A673 (cell line): Measurements from ENCODE around the gene CDC42EP4. TPM values are rescaled to one million over a fixed set of nuclear protein-coding genes. Genes with fewer than 3 reads are reported as not detected.

ENCODE experiments used
- BruUV-seq: library from RNA; stranded (reverse); fragments of 400-500 nt; replicated peaks from 2 replicates; lab custom pipeline; 2021; lab: Mats Ljungman, UMichigan
- CTCF ChIA-PET: fragments of 300-600 bp; sonication (Branson Sonifier 250); formaldehyde crosslinking; loops from one replicate; lab custom pipeline; 2022; ENCODE audit warnings: antibody characterized with exemption; lab: Charles Lee
- POLR2A ChIA-PET: fragments of 300-600 bp; sonication (Branson Sonifier 250); formaldehyde crosslinking; loops from one replicate; lab custom pipeline; 2022; ENCODE audit warnings: antibody characterized with exemption; ENCODE audit not compliant: low non-redundant PET; lab: Charles Lee
- DNase-seq: peaks from one replicate; pipeline ENCODE4 v3.0.0-alpha.2; 2015; ENCODE audit warnings: low spot score
- H3K27ac ChIP-seq: fragments of 200-600 bp; sonication (generic); 2 replicates; pipeline ENCODE4 v1.5.1; 2016; ENCODE audit warnings: mixed run types, low read depth, mild to moderate bottlenecking, mixed read lengths, antibody characterized with exemption, low read length; ENCODE audit not compliant: poor library complexity, severe bottlenecking
- H3K27me3 ChIP-seq: fragments of 200-600 bp; sonication (generic); replicated peaks from 2 replicates; pipeline ENCODE4 v1.6.1; 2017; ENCODE audit warnings: mixed run types, low read depth, mild to moderate bottlenecking, mixed read lengths, antibody characterized with exemption, low read length; ENCODE audit not compliant: insufficient read depth, poor library complexity
- H3K36me3 ChIP-seq: fragments of 200-600 bp; sonication (generic); 2 replicates; pipeline ENCODE4 v1.6.1; 2016; ENCODE audit warnings: mixed run types, mild to moderate bottlenecking, mixed read lengths, antibody characterized with exemption, low read length; ENCODE audit not compliant: insufficient read depth, poor library complexity, severe bottlenecking
- H3K4me1 ChIP-seq: fragments of 200-600 bp; sonication (generic); 2 replicates; pipeline ENCODE4 v1.6.1; 2017; ENCODE audit warnings: mixed run types, mild to moderate bottlenecking, mixed read lengths, antibody characterized with exemption, low read length; ENCODE audit not compliant: insufficient read depth, poor library complexity, severe bottlenecking
- H3K4me3 ChIP-seq: fragments of 200-600 bp; sonication (generic); 2 replicates; pipeline ENCODE4 v1.5.1; 2016; ENCODE audit warnings: low read depth, mixed run types, mild to moderate bottlenecking, mixed read lengths, low read length; ENCODE audit not compliant: poor library complexity, severe bottlenecking
- H3K9me3 ChIP-seq: fragments of 200-600 bp; sonication (generic); 2 replicates; pipeline ENCODE4 v1.6.1; 2016; ENCODE audit warnings: mixed run types, low read depth, mild to moderate bottlenecking, mixed read lengths, antibody characterized with exemption, low read length; ENCODE audit not compliant: poor library complexity, severe bottlenecking
- CTCF ChIP-seq: fragments of 300-800, 200-600 bp; sonication (generic); conservative IDR thresholded peaks from 2 replicates; pipeline ENCODE4 v1.5.1; 2017; ENCODE audit warnings: low read depth, mild to moderate bottlenecking, antibody characterized with exemption, low read length, moderate library complexity, mixed read lengths
- EZH2 ChIP-seq: fragments of 200-600 bp; sonication (generic); IDR thresholded peaks from 2 replicates; pipeline ENCODE4 v1.6.1; 2017; ENCODE audit warnings: borderline replicate concordance, low read depth, mild to moderate bottlenecking, mixed read lengths, antibody characterized with exemption, low read length; ENCODE audit not compliant: poor library complexity, severe bottlenecking
- intact Hi-C: fragments of 100-400 bp; cut with micrococcal nuclease; formaldehyde crosslinking; loops from one replicate; pipeline ENCODE4 v1.10.0; 2022; ENCODE audit not compliant: unreplicated experiment
- total RNA-seq: library from RNA; stranded (reverse); gene quantifications from 2 replicates; pipeline ENCODE4 v1.2.3, GENCODE V29; 2021

CDC42EP4 gene
- total RNA-seq, 1 experiment from 2014 or later: 37.5 TPM

- Histone ChIP-seq H3K27me3 (no peaks in the 10 kb centered on the region), H3K27ac (no peak overlapping the region), H3K36me3 (no peaks in the 10 kb centered on the region), H3K4me1 (no peaks in the 10 kb centered on the region), H3K4me3 (no peak overlapping the region), H3K9me3 (no peaks in the 10 kb centered on the region)
- ChIA-PET POLR2A (no interaction called here), CTCF (interaction anchor here (2.3 kb wide), 1 partner anchor 112 kb away, joined by 7 read pairs; no protein-coding TSS in a partner anchor)
- intact Hi-C loops: loop anchor here (5.0 kb wide), 1 partner anchor 920 kb away; no protein-coding TSS in a partner anchor
- TF ChIP-seq CTCF (no peak), EZH2 (no peak)
- BruUV-seq: no TSS peak
- no peak for DNase-seq
Observed at GRCh38 chr17:73257516-73257915, 54.3 kb downstream of the CDC42EP4 start.

GRCh38 chr17:73256220-73256619 lies 55.6 kb downstream of the CDC42EP4 start:
- POLR2A ChIA-PET: no interaction called here

GRCh38 chr17:73255671-73256181 lies 56.1 kb downstream of the CDC42EP4 start:
- Histone ChIP-seq H3K27me3 (no peaks in the 10 kb centered on the region), H3K4me3 (no peak overlapping the region), H3K4me1 (no peaks in the 10 kb centered on the region), H3K27ac (no peak overlapping the region), H3K36me3 (no peaks in the 10 kb centered on the region), H3K9me3 (no peaks in the 10 kb centered on the region)
- DNase-seq: peak; percentile 53
- ChIA-PET CTCF (interaction anchor here (0.5 to 4.1 kb wide), 4 partner anchors 59 to 947 kb away, joined by 4 to 34 read pairs (median 6); no protein-coding TSS in a partner anchor), POLR2A (no interaction called here)
- TF ChIP-seq EZH2: no peak
- TF ChIP-seq CTCF: peak; percentile 97
- BruUV-seq: no TSS peak
- intact Hi-C loops: loop anchor here (1.0 to 5.0 kb wide), 2 partner anchors 115 to 922 kb away; no protein-coding TSS in a partner anchor

More at GRCh38 chr17:73256220-73256619, 55.6 kb downstream of the CDC42EP4 start:
- no peaks in the 10 kb centered on the region for H3K9me3 ChIP-seq
- H3K27ac ChIP-seq: no peak overlapping the region
- H3K4me1 ChIP-seq: no peaks in the 10 kb centered on the region
- DNase-seq: no peak
- intact Hi-C loops: loop anchor here (1.0 to 5.0 kb wide), 2 partner anchors 114 to 921 kb away; no protein-coding TSS in a partner anchor
- H3K27me3 ChIP-seq: no peaks in the 10 kb centered on the region
- no peak for TF ChIP-seq EZH2
- TF ChIP-seq CTCF: no peak
- H3K36me3 ChIP-seq: no peaks in the 10 kb centered on the region
- CTCF ChIA-PET: interaction anchor here (0.5 to 4.1 kb wide), 2 partner anchors 104 to 113 kb away, joined by 8 to 34 read pairs; no protein-coding TSS in a partner anchor
- no TSS peak for BruUV-seq
- H3K4me3 ChIP-seq: no peak overlapping the region
